ENCODE results near the gene ATG4A.

GRCh38 chrX:108171671-108172070 lies 80.1 kb downstream of the ATG4A start:
- TF ChIP-seq CTCF (IDR thresholded peaks at IDR 0.05), result no peak
- TF ChIP-seq EP300 (IDR thresholded peaks at IDR 0.05), result no peak
- TF ChIP-seq POLR2A (IDR thresholded peaks at IDR 0.05; ENCODE audit: low read depth), result no peak
- TF ChIP-seq POLR2AphosphoS5 (IDR thresholded peaks at IDR 0.05), result no peak
